WTC11 (cell line): ENCODE results near the gene GPR135.

Experiments used
- CREB1 ChIP-seq: sonication (generic); formaldehyde crosslinking; IDR thresholded peaks from 2 replicates; pipeline ENCODE4 v1.8.0; 2023; ENCODE audit warnings: mild to moderate bottlenecking, missing genetic modification reagents
- CTCF ChIP-seq: fragments of 200-600 bp; IDR thresholded peaks from 2 replicates; pipeline ENCODE4 v1.8.0; 2022; ENCODE audit warnings: antibody characterized with exemption
- FOXP1 ChIP-seq: sonication (generic); formaldehyde crosslinking; IDR thresholded peaks from 2 replicates; pipeline ENCODE4 v1.8.0; 2022; ENCODE audit warnings: missing genetic modification reagents, mild to moderate bottlenecking, moderate library complexity, borderline replicate concordance
- GTF2I ChIP-seq: fragments of 250-450 bp; sonication (Bioruptor Pico); conservative IDR thresholded peaks from 2 replicates; pipeline ENCODE4 v1.4.0; 2021; ENCODE audit warnings: mild to moderate bottlenecking
- HMGA2 ChIP-seq: fragments of 250-450 bp; sonication (Bioruptor Pico); IDR thresholded peaks from 2 replicates; pipeline ENCODE4 v1.4.0; 2021; ENCODE audit warnings: mild to moderate bottlenecking, moderate library complexity
- HMGXB4 ChIP-seq: sonication (generic); formaldehyde crosslinking; IDR thresholded peaks from 2 replicates; pipeline ENCODE4 v1.8.1; 2023; ENCODE audit warnings: mild to moderate bottlenecking, moderate library complexity, missing genetic modification reagents
- IRF2 ChIP-seq: sonication (generic); formaldehyde crosslinking; IDR thresholded peaks from 2 replicates; pipeline ENCODE4 v1.8.0; 2022; ENCODE audit warnings: low read depth, missing genetic modification reagents, borderline replicate concordance
- JUN ChIP-seq: sonication (generic); formaldehyde crosslinking; IDR thresholded peaks from 2 replicates; pipeline ENCODE4 v1.8.0; 2023; ENCODE audit warnings: mild to moderate bottlenecking, missing genetic modification reagents
- SMAD3 ChIP-seq: sonication (generic); formaldehyde crosslinking; IDR thresholded peaks from 2 replicates; pipeline ENCODE4 v1.8.0; 2022; ENCODE audit warnings: missing genetic modification reagents, mild to moderate bottlenecking, borderline replicate concordance
- TEAD4 ChIP-seq: sonication (generic); formaldehyde crosslinking; IDR thresholded peaks from 2 replicates; pipeline ENCODE4 v1.8.0; 2022; ENCODE audit warnings: mild to moderate bottlenecking, missing genetic modification reagents
- ZNF232 ChIP-seq: sonication (generic); formaldehyde crosslinking; IDR thresholded peaks from 2 replicates; pipeline ENCODE4 v1.8.0; 2022; ENCODE audit warnings: mild to moderate bottlenecking, missing genetic modification reagents
- ZNF423 ChIP-seq: fragments of 250-450 bp; sonication (Bioruptor Pico); IDR thresholded peaks from 2 replicates; pipeline ENCODE4 v2.1.2; 2022; ENCODE audit warnings: mild to moderate bottlenecking, moderate library complexity
- TF ChIP-seq, protein P1 (sequence below): sonication (generic); formaldehyde crosslinking; IDR thresholded peaks from 2 replicates; pipeline ENCODE4 v1.8.1; 2022; ENCODE audit warnings: mild to moderate bottlenecking, missing genetic modification reagents, moderate library complexity, borderline replicate concordance
- TF ChIP-seq, protein P2 (sequence below): sonication (generic); formaldehyde crosslinking; IDR thresholded peaks from 2 replicates; pipeline ENCODE4 v1.8.0; 2022; ENCODE audit warnings: mild to moderate bottlenecking, missing genetic modification reagents

GRCh38 chr14:59480166-59480565 is 15.0 kb upstream of the GPR135 start:
- TF ChIP-seq, protein P1, sequence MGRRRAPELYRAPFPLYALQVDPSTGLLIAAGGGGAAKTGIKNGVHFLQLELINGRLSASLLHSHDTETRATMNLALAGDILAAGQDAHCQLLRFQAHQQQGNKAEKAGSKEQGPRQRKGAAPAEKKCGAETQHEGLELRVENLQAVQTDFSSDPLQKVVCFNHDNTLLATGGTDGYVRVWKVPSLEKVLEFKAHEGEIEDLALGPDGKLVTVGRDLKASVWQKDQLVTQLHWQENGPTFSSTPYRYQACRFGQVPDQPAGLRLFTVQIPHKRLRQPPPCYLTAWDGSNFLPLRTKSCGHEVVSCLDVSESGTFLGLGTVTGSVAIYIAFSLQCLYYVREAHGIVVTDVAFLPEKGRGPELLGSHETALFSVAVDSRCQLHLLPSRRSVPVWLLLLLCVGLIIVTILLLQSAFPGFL (CRISPR knock-in tag), result no peak
- TF ChIP-seq CTCF, result no peak
- TF ChIP-seq CREB1, result no peak
- TF ChIP-seq, protein P2, sequence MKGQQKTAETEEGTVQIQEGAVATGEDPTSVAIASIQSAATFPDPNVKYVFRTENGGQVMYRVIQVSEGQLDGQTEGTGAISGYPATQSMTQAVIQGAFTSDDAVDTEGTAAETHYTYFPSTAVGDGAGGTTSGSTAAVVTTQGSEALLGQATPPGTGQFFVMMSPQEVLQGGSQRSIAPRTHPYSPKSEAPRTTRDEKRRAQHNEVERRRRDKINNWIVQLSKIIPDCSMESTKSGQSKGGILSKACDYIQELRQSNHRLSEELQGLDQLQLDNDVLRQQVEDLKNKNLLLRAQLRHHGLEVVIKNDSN (CRISPR knock-in tag), result no peak
- TF ChIP-seq ZNF423, result no peak
- TF ChIP-seq SMAD3, result no peak
- TF ChIP-seq IRF2 (CRISPR knock-in tag), result no peak
- no peak for TF ChIP-seq HMGXB4 (CRISPR knock-in tag)
- no peak for TF ChIP-seq HMGA2
- no peak for TF ChIP-seq FOXP1 (CRISPR knock-in tag)
- TF ChIP-seq GTF2I (CRISPR knock-in tag), result no peak
- no peak for TF ChIP-seq TEAD4
- no peak for TF ChIP-seq JUN (CRISPR knock-in tag)
- no peak for TF ChIP-seq ZNF232 (CRISPR knock-in tag)
